HepG2 (cell line): ENCODE data around the gene GRB7. TPM values are rescaled to one million over a fixed set of nuclear protein-coding genes. Genes with fewer than 3 reads are reported as not detected.

ENCODE experiments used
- ATAC-seq: fragments of 200-7000 bp; cut with Tn5 transposase; 3 replicates; pipeline ENCODE4 v1.9.1; 2020; ENCODE audit warnings: mild to moderate bottlenecking, moderate library complexity
- BruUV-seq: library from RNA; stranded (reverse); fragments of 400-500 nt; replicated peaks from 2 replicates; lab custom pipeline; 2021; lab: Mats Ljungman, UMichigan
- CTCF ChIA-PET: fragments of 300-600 bp; formaldehyde crosslinking; extraction: SDS; loops from one replicate; lab custom pipeline; 2021; ENCODE audit warnings: low total read pairs, inconsistent platforms, low intra/inter-chr PET ratio; lab: Yijun Ruan, JAX
- POLR2A ChIA-PET: fragments of 350-600 bp; sonication (Branson Sonifier 250); formaldehyde crosslinking; loops from one replicate; lab custom pipeline; 2020; ENCODE audit warnings: antibody characterized with exemption, inconsistent platforms; lab: Yijun Ruan, JAX
- DNase-seq: peaks from one replicate; pipeline ENCODE4 v3.0.0-alpha.2; 2015; ENCODE audit warnings: low spot score
- FAIRE-seq: peaks from 3 replicates; lab custom pipeline; 2011; peaks lifted over from hg19 to GRCh38; lab: Jason Lieb, UNC
- H2AFZ ChIP-seq: one replicate; pipeline ENCODE4 v1.6.1; 2011; ENCODE audit warnings: low read length, inconsistent platforms
- H3K27ac ChIP-seq: fragments of 300-600 bp; 3 replicates; pipeline ENCODE4 v1.8.0; 2011; ENCODE audit warnings: mixed run types, mild to moderate bottlenecking, mixed read lengths, low read length, inconsistent platforms; ENCODE audit not compliant: insufficient read depth; ENCODE audit errors: extremely low read length
- H3K27me3 ChIP-seq, 2 experiments: fragments of 200-600 bp in 1 of 2; 2 replicates in 1 of 2; 3 replicates in 1 of 2; pipeline versions ENCODE4 v1.6.0 to v1.8.0; 2011; ENCODE audit warnings: low read length in 2 of 2, mild to moderate bottlenecking in 2 of 2, moderate library complexity in 2 of 2, inconsistent platforms in 1 of 2; ENCODE audit not compliant: insufficient read depth in 2 of 2, control insufficient read depth in 1 of 2
- H3K36me3 ChIP-seq, 2 experiments: fragments of 200-600 bp in 1 of 2; replicated peaks in 1 of 2; 2 replicates in 1 of 2; 3 replicates in 1 of 2; pipeline versions ENCODE4 v1.5.1 to v1.8.0; 2011; ENCODE audit warnings: low read length in 2 of 2, inconsistent platforms in 1 of 2; ENCODE audit not compliant: insufficient read depth in 2 of 2, control insufficient read depth in 1 of 2
- H3K4me1 ChIP-seq: 2 replicates; pipeline ENCODE4 v1.5.1; 2012; ENCODE audit warnings: low read length, inconsistent platforms; ENCODE audit not compliant: insufficient read depth
- H3K4me2 ChIP-seq: 2 replicates; pipeline ENCODE4 v1.6.0; 2011; ENCODE audit warnings: low read depth, low read length, inconsistent platforms
- H3K4me3 ChIP-seq, 3 experiments: fragments of 200-600 bp in 1 of 3; sonication (generic), shearing (Covaris generic) in 1 of 3; replicated peaks in 1 of 3; 2 replicates each; pipeline ENCODE4 v1.5.1; 2011 to 2016; ENCODE audit warnings: low read length in 3 of 3, inconsistent platforms in 2 of 3, low read depth in 2 of 3, mild to moderate bottlenecking in 2 of 3, control low read depth in 1 of 3, mixed read lengths in 1 of 3; ENCODE audit not compliant: insufficient read depth in 1 of 3
- H3K79me2 ChIP-seq: one replicate; pipeline ENCODE4 v1.6.1; 2011; ENCODE audit warnings: low read length, inconsistent platforms; ENCODE audit not compliant: insufficient read depth
- H3K9ac ChIP-seq: 2 replicates; pipeline ENCODE4 v1.6.0; 2011; ENCODE audit warnings: mild to moderate bottlenecking, low read depth, low read length, inconsistent platforms; ENCODE audit not compliant: insufficient read depth
- H3K9me3 ChIP-seq: 2 replicates; pipeline ENCODE4 v1.5.1; 2012; ENCODE audit warnings: mild to moderate bottlenecking, low read length
- H4K20me1 ChIP-seq: 2 replicates; pipeline ENCODE4 v1.6.0; 2011; ENCODE audit warnings: inconsistent platforms, mild to moderate bottlenecking, low read length, moderate library complexity; ENCODE audit not compliant: insufficient read depth
- MEF2D ChIP-seq: sonication (generic); formaldehyde crosslinking; IDR thresholded peaks from 2 replicates; pipeline ENCODE4 v1.5.1; 2020; ENCODE audit warnings: mild to moderate bottlenecking, missing genetic modification reagents
- MEIS2 ChIP-seq: sonication (generic); formaldehyde crosslinking; IDR thresholded peaks from 2 replicates; pipeline ENCODE4 v1.9.0; 2021; ENCODE audit warnings: mild to moderate bottlenecking, missing genetic modification reagents
- MYC ChIP-seq: sonication (generic); formaldehyde crosslinking; IDR thresholded peaks from 2 replicates; pipeline ENCODE4 v1.9.0; 2021; ENCODE audit warnings: missing genetic modification reagents, borderline replicate concordance
- POLR2A ChIP-seq, 2 experiments: IDR thresholded peaks; 2 replicates each; pipeline ENCODE4 v1.6.1; 2011; ENCODE audit warnings: low read depth in 2 of 2, low read length in 2 of 2, mild to moderate bottlenecking in 1 of 2, moderate library complexity in 1 of 2; ENCODE audit not compliant: insufficient read depth in 1 of 2
- SCMH1 ChIP-seq: sonication (generic); formaldehyde crosslinking; IDR thresholded peaks from 2 replicates; pipeline ENCODE4 v1.9.0; 2021; ENCODE audit warnings: missing genetic modification reagents, mild to moderate bottlenecking, borderline replicate concordance
- ZBTB3 ChIP-seq: sonication (generic); formaldehyde crosslinking; IDR thresholded peaks from 2 replicates; pipeline ENCODE4 v1.4.0; 2020; ENCODE audit warnings: low read depth, mild to moderate bottlenecking, moderate library complexity, missing genetic modification reagents, borderline replicate concordance
- ZEB1 ChIP-seq: IDR thresholded peaks from 2 replicates; pipeline ENCODE4 v1.6.1; 2012; ENCODE audit warnings: mild to moderate bottlenecking, low read depth, inconsistent platforms; ENCODE audit not compliant: insufficient replicate concordance
- ZNF275 ChIP-seq: sonication (generic); formaldehyde crosslinking; IDR thresholded peaks from 2 replicates; pipeline ENCODE4 v1.8.0; 2022; ENCODE audit warnings: missing genetic modification reagents, mild to moderate bottlenecking, inconsistent platforms, borderline replicate concordance
- ZNF563 ChIP-seq: sonication (generic); formaldehyde crosslinking; IDR thresholded peaks from 2 replicates; pipeline ENCODE4 v1.8.0; 2022; ENCODE audit warnings: mild to moderate bottlenecking, moderate library complexity, missing genetic modification reagents
- ZNF772 ChIP-seq: sonication (generic); formaldehyde crosslinking; IDR thresholded peaks from 2 replicates; pipeline ENCODE4 v1.5.0; 2020; ENCODE audit warnings: mild to moderate bottlenecking, missing genetic modification reagents
- ZNF776 ChIP-seq: sonication (generic); formaldehyde crosslinking; IDR thresholded peaks from 2 replicates; pipeline ENCODE4 v1.4.0; 2020; ENCODE audit warnings: mild to moderate bottlenecking, missing genetic modification reagents
- whole genome bisulfite sequencing: methylation state at CpG from one replicate; pipeline ENCODE4 v1.1.6; 2017; ENCODE audit warnings: low lambda C conversion rate; 5-methylcytosine and 5-hydroxymethylcytosine counted together
- in situ Hi-C: cut with HindIII; loops from 2 replicates; pipeline ENCODE4 v1.10.0; 2017; ENCODE audit warnings: low pct_unique_long_range_greater_than_20kb; ENCODE audit not compliant: extremely low pct_ligation_motif_present
- intact Hi-C: fragments of 100-400 bp; cut with micrococcal nuclease; formaldehyde crosslinking; loops from one replicate; pipeline ENCODE4 v1.10.0; 2022; ENCODE audit not compliant: unreplicated experiment
- polyA plus RNA-seq, 8 experiments: library from polyadenylated mRNA; depleted of rRNA in 3 of 8; stranded (reverse) in 7 of 8; unstranded in 1 of 8; fragments of >200 nt; fragmentation: Illumina TruSeq in 4 of 8; extraction: Trizol in 4 of 8; gene quantifications; 2 replicates each; pipeline versions ENCODE4 v1.2.1 to v1.2.3, GENCODE V29; 2011 to 2016; ENCODE audit warnings: low read depth in 4 of 8, missing spikeins in 1 of 8, mixed read lengths in 1 of 8; ENCODE audit not compliant: insufficient read depth in 1 of 8
- total RNA-seq, 5 experiments: library from RNA; depleted of rRNA; stranded (reverse); fragments of >200 nt; fragmentation: Illumina TruSeq; extraction: Trizol; gene quantifications; 2 replicates each; pipeline ENCODE4 v1.2.3, GENCODE V29; 2016; ENCODE audit warnings: low read depth in 1 of 5
- TF ChIP-seq, protein P1 (sequence below): sonication (generic); formaldehyde crosslinking; IDR thresholded peaks from 2 replicates; pipeline ENCODE4 v1.4.0; 2020; ENCODE audit warnings: missing genetic modification reagents
- TF ChIP-seq, protein P2 (sequence below): sonication (generic); formaldehyde crosslinking; IDR thresholded peaks from 2 replicates; pipeline ENCODE4 v1.4.0; 2020; ENCODE audit warnings: mild to moderate bottlenecking, missing genetic modification reagents, borderline replicate concordance

GRB7 gene
- total and polyA plus RNA-seq, 2 of the 13 experiments (the other 11 are each of a cell fraction or from before 2014, with no cell fraction given) = 60.2 to 77.7 TPM

GRCh38 chr17:39732586-39732985 is 5.2 kb upstream of the GRB7 start (continued):
- TF ChIP-seq ZNF563 (CRISPR knock-in tag) (no peak), SCMH1 (CRISPR knock-in tag) (no peak), ZBTB3 (CRISPR knock-in tag) (no peak), ZNF772 (CRISPR knock-in tag) (no peak)
- TF ChIP-seq, protein P1, sequence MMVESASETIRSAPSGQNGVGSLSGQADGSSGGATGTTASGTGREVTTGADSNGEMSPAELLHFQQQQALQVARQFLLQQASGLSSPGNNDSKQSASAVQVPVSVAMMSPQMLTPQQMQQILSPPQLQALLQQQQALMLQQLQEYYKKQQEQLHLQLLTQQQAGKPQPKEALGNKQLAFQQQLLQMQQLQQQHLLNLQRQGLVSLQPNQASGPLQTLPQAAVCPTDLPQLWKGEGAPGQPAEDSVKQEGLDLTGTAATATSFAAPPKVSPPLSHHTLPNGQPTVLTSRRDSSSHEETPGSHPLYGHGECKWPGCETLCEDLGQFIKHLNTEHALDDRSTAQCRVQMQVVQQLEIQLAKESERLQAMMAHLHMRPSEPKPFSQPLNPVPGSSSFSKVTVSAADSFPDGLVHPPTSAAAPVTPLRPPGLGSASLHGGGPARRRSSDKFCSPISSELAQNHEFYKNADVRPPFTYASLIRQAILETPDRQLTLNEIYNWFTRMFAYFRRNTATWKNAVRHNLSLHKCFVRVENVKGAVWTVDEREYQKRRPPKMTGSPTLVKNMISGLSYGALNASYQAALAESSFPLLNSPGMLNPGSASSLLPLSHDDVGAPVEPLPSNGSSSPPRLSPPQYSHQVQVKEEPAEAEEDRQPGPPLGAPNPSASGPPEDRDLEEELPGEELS (CRISPR knock-in tag) = no peak

GRCh38 chr17:39735882-39736281 is 1.9 kb upstream of the GRB7 start:
- peaks cover 2% of the 10 kb centered on the region; the same call in 1 of the 2 replicates for H4K20me1 ChIP-seq
- BruUV-seq = no TSS peak
- DNase-seq (no peak), FAIRE-seq (no peak), ATAC-seq (no peak)
- 21% methylated on average over 2 of the region's 2 CpGs for WGBS
- in situ Hi-C loops (no loop called here), intact Hi-C loops (loop anchor here (10.0 kb wide), 1 partner anchor 271 kb away; the partner anchor contains the start of gene CDK12)
- H3K4me3 ChIP-seq = peak overlapping the region in 1 of 3 experiments; percentile 95; a peak in 1 of 6 replicates
- H3K9me3 ChIP-seq = no peaks in the 10 kb centered on the region
- H2AFZ ChIP-seq = no peak overlapping the region
- POLR2A ChIA-PET = interaction anchor here (1.3 to 2.4 kb wide), 8 partner anchors 13 to 83 kb away, joined by 4 to 44 read pairs (median 14); partner anchors contain the start of genes ERBB2 and PGAP3
- H3K4me2 ChIP-seq = peak overlapping the region; percentile 82
- CTCF ChIA-PET = no interaction called here
- H3K27ac ChIP-seq = peak overlapping the region; percentile 97
- no peaks in the 10 kb centered on the region for H3K36me3 ChIP-seq
- H3K4me1 ChIP-seq = peaks cover 33% of the 10 kb centered on the region
- H3K79me2 ChIP-seq = peaks cover 24% of the 10 kb centered on the region
- no peaks in the 10 kb centered on the region; a peak in 1 of 5 replicates for H3K27me3 ChIP-seq
- no peak overlapping the region for H3K9ac ChIP-seq
- TF ChIP-seq POLR2A (IDR thresholded peaks at IDR 0.05; ENCODE audit: insufficient read depth in 1 of 2, low read depth in 2 of 2, low read length in 2 of 2) (peak in 1 of 2 experiments; percentile 13; a peak in 1 of 4 replicates), MEIS2 (CRISPR knock-in tag) (0 out of 2 replicates have a peak, but pooled peaks have one; percentile 3), ZNF275 (0 out of 2 replicates have a peak, but pooled peaks have one; percentile 46), MYC (CRISPR knock-in tag) (0 out of 2 replicates have a peak, but pooled peaks have one; percentile 19), ZEB1 (peak; percentile 53), MEF2D (CRISPR knock-in tag) (0 out of 2 replicates have a peak, but pooled peaks have one; percentile 18), ZNF772 (CRISPR knock-in tag) (0 out of 2 replicates have a peak, but pooled peaks have one; percentile 49), ZNF776 (CRISPR knock-in tag) (no peak)
- TF ChIP-seq, protein P2, sequence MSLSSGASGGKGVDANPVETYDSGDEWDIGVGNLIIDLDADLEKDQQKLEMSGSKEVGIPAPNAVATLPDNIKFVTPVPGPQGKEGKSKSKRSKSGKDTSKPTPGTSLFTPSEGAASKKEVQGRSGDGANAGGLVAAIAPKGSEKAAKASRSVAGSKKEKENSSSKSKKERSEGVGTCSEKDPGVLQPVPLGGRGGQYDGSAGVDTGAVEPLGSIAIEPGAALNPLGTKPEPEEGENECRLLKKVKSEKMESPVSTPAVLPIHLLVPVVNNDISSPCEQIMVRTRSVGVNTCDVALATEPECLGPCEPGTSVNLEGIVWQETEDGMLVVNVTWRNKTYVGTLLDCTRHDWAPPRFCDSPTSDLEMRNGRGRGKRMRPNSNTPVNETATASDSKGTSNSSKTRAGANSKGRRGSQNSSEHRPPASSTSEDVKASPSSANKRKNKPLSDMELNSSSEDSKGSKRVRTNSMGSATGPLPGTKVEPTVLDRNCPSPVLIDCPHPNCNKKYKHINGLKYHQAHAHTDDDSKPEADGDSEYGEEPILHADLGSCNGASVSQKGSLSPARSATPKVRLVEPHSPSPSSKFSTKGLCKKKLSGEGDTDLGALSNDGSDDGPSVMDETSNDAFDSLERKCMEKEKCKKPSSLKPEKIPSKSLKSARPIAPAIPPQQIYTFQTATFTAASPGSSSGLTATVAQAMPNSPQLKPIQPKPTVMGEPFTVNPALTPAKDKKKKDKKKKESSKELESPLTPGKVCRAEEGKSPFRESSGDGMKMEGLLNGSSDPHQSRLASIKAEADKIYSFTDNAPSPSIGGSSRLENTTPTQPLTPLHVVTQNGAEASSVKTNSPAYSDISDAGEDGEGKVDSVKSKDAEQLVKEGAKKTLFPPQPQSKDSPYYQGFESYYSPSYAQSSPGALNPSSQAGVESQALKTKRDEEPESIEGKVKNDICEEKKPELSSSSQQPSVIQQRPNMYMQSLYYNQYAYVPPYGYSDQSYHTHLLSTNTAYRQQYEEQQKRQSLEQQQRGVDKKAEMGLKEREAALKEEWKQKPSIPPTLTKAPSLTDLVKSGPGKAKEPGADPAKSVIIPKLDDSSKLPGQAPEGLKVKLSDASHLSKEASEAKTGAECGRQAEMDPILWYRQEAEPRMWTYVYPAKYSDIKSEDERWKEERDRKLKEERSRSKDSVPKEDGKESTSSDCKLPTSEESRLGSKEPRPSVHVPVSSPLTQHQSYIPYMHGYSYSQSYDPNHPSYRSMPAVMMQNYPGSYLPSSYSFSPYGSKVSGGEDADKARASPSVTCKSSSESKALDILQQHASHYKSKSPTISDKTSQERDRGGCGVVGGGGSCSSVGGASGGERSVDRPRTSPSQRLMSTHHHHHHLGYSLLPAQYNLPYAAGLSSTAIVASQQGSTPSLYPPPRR (CRISPR knock-in tag) = no peak; the same call in 1 of the 2 replicates
